Stimulated activated naive CD8-positive, alpha-beta T cell treated with anti-CD3 and anti-CD28 coated beads, Interleukin-15, amount 100 ng/mL, for 72 hours (primary cell): ENCODE measurements around the gene GATD1.
A peak's percentile ranks its signal among the peaks of the same experiment; 100 is the strongest.
"Not testable (repeated sequence)": the region's sequence is repeated elsewhere in the genome, so short reads cannot be mapped to it uniquely, and the experiment has no call there.

Experiments used
- ATAC-seq: fragments of 150-1000 bp; cut with Tn5 transposase; 2 replicates; pipeline ENCODE4 v1.10.0; 2021; ENCODE audit warnings: mild to moderate bottlenecking, moderate library complexity
- DNase-seq, 2 donors: peaks; one replicate each; pipeline ENCODE4 v3.0.0; 2021 to 2022
- H3K27ac Mint-ChIP-seq, 2 donors: one replicate each; pipeline ENCODE4 v1.8.0; 2022; ENCODE audit warnings: mild to moderate bottlenecking in 2 of 2, mixed read lengths in 2 of 2, moderate library complexity in 2 of 2
- H3K27me3 Mint-ChIP-seq: one replicate; pipeline ENCODE4 v1.8.0; 2022; ENCODE audit warnings: mixed read lengths
- H3K4me1 Mint-ChIP-seq: one replicate; pipeline ENCODE4 v1.8.0; 2022; ENCODE audit warnings: mild to moderate bottlenecking, mixed read lengths
- H3K4me3 Mint-ChIP-seq, 2 donors: one replicate each; pipeline ENCODE4 v1.8.0; 2022; ENCODE audit warnings: mild to moderate bottlenecking in 2 of 2, mixed read lengths in 2 of 2, moderate library complexity in 1 of 2
- H3K9me3 Mint-ChIP-seq, 2 donors: one replicate each; pipeline ENCODE4 v1.8.0; 2022; ENCODE audit warnings: mixed read lengths in 2 of 2

Gene GATD1

GRCh38 chr11:745428-745827 lies 31.9 kb downstream of the GATD1 start:
- no peak for ATAC-seq
- Mint-ChIP-seq H3K9me3 (no peaks in the 10 kb centered on the region), H3K27ac (no peak overlapping the region), H3K4me1 (peaks cover 28% of the 10 kb centered on the region), H3K4me3 (no peak overlapping the region), H3K27me3 (no peaks in the 10 kb centered on the region)
- DNase-seq: no peak

GRCh38 chr11:742571-743201 lies 34.6 kb downstream of the GATD1 start:
- ATAC-seq (no peak), DNase-seq (no peak)
- H3K27me3 Mint-ChIP-seq: peaks cover 2% of the 10 kb centered on the region
- peaks cover 10% of the 10 kb centered on the region for H3K4me1 Mint-ChIP-seq
- no peak overlapping the region for H3K27ac Mint-ChIP-seq
- H3K4me3 Mint-ChIP-seq: no peak overlapping the region
- no peaks in the 10 kb centered on the region for H3K9me3 Mint-ChIP-seq

- DNase-seq (no peak), ATAC-seq (no peak)
- H3K4me3 Mint-ChIP-seq: no peak overlapping the region
- H3K4me1 Mint-ChIP-seq: peaks cover 15% of the 10 kb centered on the region
- no peak overlapping the region for H3K27ac Mint-ChIP-seq
- H3K9me3 Mint-ChIP-seq: no peaks in the 10 kb centered on the region
- H3K27me3 Mint-ChIP-seq: peaks cover 6% of the 10 kb centered on the region
These were observed 35.1 kb downstream of the GATD1 start for GRCh38 chr11:742156-742546.

- H3K9me3 Mint-ChIP-seq, H3K27me3 Mint-ChIP-seq, H3K27ac Mint-ChIP-seq, DNase-seq: not testable (repeated sequence)
- Mint-ChIP-seq H3K4me1 (peaks cover 18% of the 10 kb centered on the region), H3K4me3 (peak overlapping the region; percentile 34 to 63)
- ATAC-seq: peak; percentile 23
These were observed 39.4 kb downstream of the GATD1 start for GRCh38 chr11:737899-738298.

- no peak overlapping the region for H3K27ac Mint-ChIP-seq
- H3K27me3 Mint-ChIP-seq: peaks cover 6% of the 10 kb centered on the region
- peaks cover 18% of the 10 kb centered on the region for H3K4me1 Mint-ChIP-seq
- ATAC-seq: peak; percentile 46
- H3K9me3 Mint-ChIP-seq: no peaks in the 10 kb centered on the region
- H3K4me3 Mint-ChIP-seq: peak overlapping the region; percentile 34 to 63
- no peak for DNase-seq
These were observed 39.9 kb downstream of the GATD1 start for GRCh38 chr11:737366-737765.

- not testable (repeated sequence) for H3K4me3 Mint-ChIP-seq, H3K9me3 Mint-ChIP-seq, H3K27ac Mint-ChIP-seq, H3K27me3 Mint-ChIP-seq, ATAC-seq, DNase-seq
- H3K4me1 Mint-ChIP-seq: peaks cover 18% of the 10 kb centered on the region
These were observed 42.7 kb downstream of the GATD1 start for GRCh38 chr11:734541-734940.

- H3K4me3 Mint-ChIP-seq: no peak overlapping the region
- H3K27me3 Mint-ChIP-seq: peaks cover 6% of the 10 kb centered on the region
- H3K4me1 Mint-ChIP-seq: peaks cover 18% of the 10 kb centered on the region
- no peak for ATAC-seq
- H3K9me3 Mint-ChIP-seq: no peaks in the 10 kb centered on the region
- no peak overlapping the region for H3K27ac Mint-ChIP-seq
- no peak for DNase-seq
These were observed 44.2 kb downstream of the GATD1 start for GRCh38 chr11:733072-733471.

GRCh38 chr11:729492-730074 lies 47.7 kb downstream of the GATD1 start:
- Mint-ChIP-seq H3K27ac (no peak overlapping the region), H3K4me3 (no peak overlapping the region), H3K9me3 (no peaks in the 10 kb centered on the region), H3K27me3 (peaks cover 9% of the 10 kb centered on the region), H3K4me1 (peaks cover 27% of the 10 kb centered on the region)
- no peak for ATAC-seq
- DNase-seq: no peak

- DNase-seq (no peak), ATAC-seq (no peak)
- Mint-ChIP-seq H3K4me1 (peaks cover 33% of the 10 kb centered on the region), H3K27ac (no peak overlapping the region), H3K9me3 (no peaks in the 10 kb centered on the region), H3K27me3 (peaks cover 14% of the 10 kb centered on the region), H3K4me3 (no peak overlapping the region)
These were observed 48.3 kb downstream of the GATD1 start for GRCh38 chr11:728901-729491.

- Mint-ChIP-seq H3K27me3 (peaks cover 17% of the 10 kb centered on the region), H3K27ac (no peak overlapping the region), H3K4me3 (no peak overlapping the region), H3K9me3 (no peaks in the 10 kb centered on the region), H3K4me1 (peaks cover 42% of the 10 kb centered on the region)
- DNase-seq: peak; percentile 85 to 86
- peak; percentile 81 for ATAC-seq
These were observed 49.2 kb downstream of the GATD1 start for GRCh38 chr11:727859-728748.

- Mint-ChIP-seq H3K4me1 (peaks cover 47% of the 10 kb centered on the region), H3K9me3 (no peaks in the 10 kb centered on the region), H3K27me3 (peaks cover 25% of the 10 kb centered on the region), H3K27ac (no peak overlapping the region), H3K4me3 (peak overlapping the region in 1 of 2 donors; percentile 92)
- no peak for ATAC-seq
- no peak for DNase-seq
These were observed 50.0 kb downstream of the GATD1 start for GRCh38 chr11:727281-727701.

GRCh38 chr11:726278-727220 lies 50.7 kb downstream of the GATD1 start:
- Mint-ChIP-seq H3K4me1 (peaks cover 55% of the 10 kb centered on the region), H3K27me3 (peaks cover 33% of the 10 kb centered on the region), H3K27ac (no peak overlapping the region), H3K9me3 (no peaks in the 10 kb centered on the region), H3K4me3 (peak overlapping the region; percentile 54 to 92)
- DNase-seq (peak in 1 of 2 donors; percentile 61), ATAC-seq (peak; percentile 55)

- Mint-ChIP-seq H3K27ac (no peak overlapping the region), H3K27me3 (peaks cover 41% of the 10 kb centered on the region), H3K4me3 (peak overlapping the region; percentile 69 to 92), H3K9me3 (no peaks in the 10 kb centered on the region), H3K4me1 (peaks cover 62% of the 10 kb centered on the region)
- ATAC-seq: peak; percentile 18
- no peak for DNase-seq
These were observed 51.6 kb downstream of the GATD1 start for GRCh38 chr11:725624-726202.

- peak overlapping the region; percentile 69 to 92 for H3K4me3 Mint-ChIP-seq
- peaks cover 62% of the 10 kb centered on the region for H3K4me1 Mint-ChIP-seq
- ATAC-seq (no peak), DNase-seq (no peak)
- H3K9me3 Mint-ChIP-seq: no peaks in the 10 kb centered on the region
- peak overlapping the region in 1 of 2 donors; percentile 84 for H3K27ac Mint-ChIP-seq
- peaks cover 49% of the 10 kb centered on the region for H3K27me3 Mint-ChIP-seq
These were observed 52.4 kb downstream of the GATD1 start for GRCh38 chr11:724778-725386.
